HepG2 (cell line): Measurements from ENCODE around the gene POU2AF3. TPM values are rescaled to one million over a fixed set of nuclear protein-coding genes. Genes with fewer than 3 reads are reported as not detected.

Experiments used
- ATAC-seq: fragments of 200-7000 bp; cut with Tn5 transposase; 3 replicates; pipeline ENCODE4 v1.9.1; 2020; ENCODE audit warnings: mild to moderate bottlenecking, moderate library complexity
- BruUV-seq: library from RNA; stranded (reverse); fragments of 400-500 nt; replicated peaks from 2 replicates; lab custom pipeline; 2021; lab: Mats Ljungman, UMichigan
- CTCF ChIA-PET: fragments of 300-600 bp; formaldehyde crosslinking; extraction: SDS; loops from one replicate; lab custom pipeline; 2021; ENCODE audit warnings: low total read pairs, inconsistent platforms, low intra/inter-chr PET ratio; lab: Yijun Ruan, JAX
- POLR2A ChIA-PET: fragments of 350-600 bp; sonication (Branson Sonifier 250); formaldehyde crosslinking; loops from one replicate; lab custom pipeline; 2020; ENCODE audit warnings: antibody characterized with exemption, inconsistent platforms; lab: Yijun Ruan, JAX
- DNase-seq: peaks from one replicate; pipeline ENCODE4 v3.0.0-alpha.2; 2015; ENCODE audit warnings: low spot score
- FAIRE-seq: peaks from 3 replicates; lab custom pipeline; 2011; peaks lifted over from hg19 to GRCh38; lab: Jason Lieb, UNC
- H2AFZ ChIP-seq: one replicate; pipeline ENCODE4 v1.6.1; 2011; ENCODE audit warnings: low read length, inconsistent platforms
- H3K27ac ChIP-seq: fragments of 300-600 bp; 3 replicates; pipeline ENCODE4 v1.8.0; 2011; ENCODE audit warnings: mixed run types, mild to moderate bottlenecking, mixed read lengths, low read length, inconsistent platforms; ENCODE audit not compliant: insufficient read depth; ENCODE audit errors: extremely low read length
- H3K27me3 ChIP-seq, 2 experiments: fragments of 200-600 bp in 1 of 2; 2 replicates in 1 of 2; 3 replicates in 1 of 2; pipeline versions ENCODE4 v1.6.0 to v1.8.0; 2011; ENCODE audit warnings: low read length in 2 of 2, mild to moderate bottlenecking in 2 of 2, moderate library complexity in 2 of 2, inconsistent platforms in 1 of 2; ENCODE audit not compliant: insufficient read depth in 2 of 2, control insufficient read depth in 1 of 2
- H3K36me3 ChIP-seq, 2 experiments: fragments of 200-600 bp in 1 of 2; replicated peaks in 1 of 2; 2 replicates in 1 of 2; 3 replicates in 1 of 2; pipeline versions ENCODE4 v1.5.1 to v1.8.0; 2011; ENCODE audit warnings: low read length in 2 of 2, inconsistent platforms in 1 of 2; ENCODE audit not compliant: insufficient read depth in 2 of 2, control insufficient read depth in 1 of 2
- H3K4me1 ChIP-seq: 2 replicates; pipeline ENCODE4 v1.5.1; 2012; ENCODE audit warnings: low read length, inconsistent platforms; ENCODE audit not compliant: insufficient read depth
- H3K4me2 ChIP-seq: 2 replicates; pipeline ENCODE4 v1.6.0; 2011; ENCODE audit warnings: low read depth, low read length, inconsistent platforms
- H3K4me3 ChIP-seq, 3 experiments: fragments of 200-600 bp in 1 of 3; sonication (generic), shearing (Covaris generic) in 1 of 3; replicated peaks in 1 of 3; 2 replicates each; pipeline ENCODE4 v1.5.1; 2011 to 2016; ENCODE audit warnings: low read length in 3 of 3, inconsistent platforms in 2 of 3, low read depth in 2 of 3, mild to moderate bottlenecking in 2 of 3, control low read depth in 1 of 3, mixed read lengths in 1 of 3; ENCODE audit not compliant: insufficient read depth in 1 of 3
- H3K79me2 ChIP-seq: one replicate; pipeline ENCODE4 v1.6.1; 2011; ENCODE audit warnings: low read length, inconsistent platforms; ENCODE audit not compliant: insufficient read depth
- H3K9ac ChIP-seq: 2 replicates; pipeline ENCODE4 v1.6.0; 2011; ENCODE audit warnings: mild to moderate bottlenecking, low read depth, low read length, inconsistent platforms; ENCODE audit not compliant: insufficient read depth
- H3K9me3 ChIP-seq: 2 replicates; pipeline ENCODE4 v1.5.1; 2012; ENCODE audit warnings: mild to moderate bottlenecking, low read length
- H4K20me1 ChIP-seq: 2 replicates; pipeline ENCODE4 v1.6.0; 2011; ENCODE audit warnings: inconsistent platforms, mild to moderate bottlenecking, low read length, moderate library complexity; ENCODE audit not compliant: insufficient read depth
- ARID3A ChIP-seq: IDR thresholded peaks from 2 replicates; pipeline ENCODE4 v1.6.1; 2012; ENCODE audit warnings: low read depth, low read length, improper control_type of control experiment
- CHD2 ChIP-seq: IDR thresholded peaks from 2 replicates; pipeline ENCODE4 v1.6.1; 2011; ENCODE audit warnings: low read depth, low read length, improper control_type of control experiment
- FOSL1 ChIP-seq: sonication (generic); formaldehyde crosslinking; IDR thresholded peaks from 2 replicates; pipeline ENCODE4 v1.9.0; 2021; ENCODE audit warnings: missing genetic modification reagents, borderline replicate concordance
- SNAI1 ChIP-seq: sonication (generic); formaldehyde crosslinking; IDR thresholded peaks from 2 replicates; pipeline ENCODE4 v1.5.0; 2020; ENCODE audit warnings: mild to moderate bottlenecking, missing genetic modification reagents, borderline replicate concordance
- TCF7 ChIP-seq: sonication (generic); IDR thresholded peaks from 2 replicates; pipeline ENCODE4 v1.6.1; 2016; ENCODE audit warnings: antibody characterized with exemption, low read depth
- TOE1 ChIP-seq: sonication (generic); formaldehyde crosslinking; IDR thresholded peaks from 2 replicates; pipeline ENCODE4 v1.4.0; 2020; ENCODE audit warnings: mild to moderate bottlenecking, missing genetic modification reagents
- TOPORS ChIP-seq: sonication (generic); formaldehyde crosslinking; IDR thresholded peaks from 2 replicates; pipeline ENCODE4 v1.8.0; 2023; ENCODE audit warnings: mild to moderate bottlenecking, missing genetic modification reagents
- TSC22D2 ChIP-seq: sonication (generic); formaldehyde crosslinking; IDR thresholded peaks from 2 replicates; pipeline ENCODE4 v1.5.1; 2020; ENCODE audit warnings: missing genetic modification reagents, mild to moderate bottlenecking, borderline replicate concordance
- ZHX1 ChIP-seq: sonication (generic); formaldehyde crosslinking; IDR thresholded peaks from 2 replicates; pipeline ENCODE4 v1.8.1; 2022; ENCODE audit warnings: low read depth, mild to moderate bottlenecking, missing genetic modification reagents
- ZNF75D ChIP-seq: sonication (generic); formaldehyde crosslinking; IDR thresholded peaks from 2 replicates; pipeline ENCODE4 v1.8.1; 2023; ENCODE audit warnings: missing genetic modification reagents, mild to moderate bottlenecking, borderline replicate concordance
- WGBS: methylation state at CpG from one replicate; pipeline ENCODE4 v1.1.6; 2017; ENCODE audit warnings: low lambda C conversion rate; 5-methylcytosine and 5-hydroxymethylcytosine counted together
- in situ Hi-C: cut with HindIII; loops from 2 replicates; pipeline ENCODE4 v1.10.0; 2017; ENCODE audit warnings: low pct_unique_long_range_greater_than_20kb; ENCODE audit not compliant: extremely low pct_ligation_motif_present
- intact Hi-C: fragments of 100-400 bp; cut with micrococcal nuclease; formaldehyde crosslinking; loops from one replicate; pipeline ENCODE4 v1.10.0; 2022; ENCODE audit not compliant: unreplicated experiment
- polyA plus RNA-seq, 8 experiments: library from polyadenylated mRNA; depleted of rRNA in 3 of 8; stranded (reverse) in 7 of 8; unstranded in 1 of 8; fragments of >200 nt; fragmentation: Illumina TruSeq in 4 of 8; extraction: Trizol in 4 of 8; gene quantifications; 2 replicates each; pipeline versions ENCODE4 v1.2.1 to v1.2.3, GENCODE V29; 2011 to 2016; ENCODE audit warnings: low read depth in 4 of 8, missing spikeins in 1 of 8, mixed read lengths in 1 of 8; ENCODE audit not compliant: insufficient read depth in 1 of 8
- total RNA-seq, 5 experiments: library from RNA; depleted of rRNA; stranded (reverse); fragments of >200 nt; fragmentation: Illumina TruSeq; extraction: Trizol; gene quantifications; 2 replicates each; pipeline ENCODE4 v1.2.3, GENCODE V29; 2016; ENCODE audit warnings: low read depth in 1 of 5
- TF ChIP-seq, protein P1 (sequence below): sonication (generic); formaldehyde crosslinking; IDR thresholded peaks from 2 replicates; pipeline ENCODE4; 2020; ENCODE audit warnings: missing genetic modification reagents, mild to moderate bottlenecking, borderline replicate concordance
- TF ChIP-seq, protein P2 (sequence below): IDR thresholded peaks from 2 replicates; pipeline ENCODE4 v1.6.1; 2016; ENCODE audit warnings: control low read depth

POU2AF3 gene
- total and polyA plus RNA-seq, 2 of the 13 experiments (the other 11 are each of a cell fraction or from before 2014, with no cell fraction given) = 7.8 to 71.2 TPM

DNA sequence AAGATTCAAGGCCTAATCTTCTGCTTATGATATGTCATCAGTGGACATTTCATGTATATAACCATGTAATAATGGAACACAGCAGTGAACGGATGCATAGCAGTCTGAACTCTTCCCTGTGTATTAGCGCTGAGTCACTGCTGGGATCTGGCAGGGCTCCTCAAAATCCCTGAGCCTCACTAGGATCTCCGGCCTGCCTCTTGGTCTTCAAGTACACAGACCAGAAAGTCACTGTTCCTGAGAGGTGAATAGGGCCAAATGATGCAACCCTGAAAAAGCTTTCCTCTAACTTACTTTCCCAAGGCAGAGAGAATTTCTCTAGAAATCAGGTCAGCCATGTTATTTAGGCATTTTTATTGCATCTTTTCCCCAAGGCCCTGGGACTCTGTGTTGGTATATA is 45.7 kb downstream of the POU2AF3 start (continued):
- no peak for TF ChIP-seq ARID3A

DNA sequence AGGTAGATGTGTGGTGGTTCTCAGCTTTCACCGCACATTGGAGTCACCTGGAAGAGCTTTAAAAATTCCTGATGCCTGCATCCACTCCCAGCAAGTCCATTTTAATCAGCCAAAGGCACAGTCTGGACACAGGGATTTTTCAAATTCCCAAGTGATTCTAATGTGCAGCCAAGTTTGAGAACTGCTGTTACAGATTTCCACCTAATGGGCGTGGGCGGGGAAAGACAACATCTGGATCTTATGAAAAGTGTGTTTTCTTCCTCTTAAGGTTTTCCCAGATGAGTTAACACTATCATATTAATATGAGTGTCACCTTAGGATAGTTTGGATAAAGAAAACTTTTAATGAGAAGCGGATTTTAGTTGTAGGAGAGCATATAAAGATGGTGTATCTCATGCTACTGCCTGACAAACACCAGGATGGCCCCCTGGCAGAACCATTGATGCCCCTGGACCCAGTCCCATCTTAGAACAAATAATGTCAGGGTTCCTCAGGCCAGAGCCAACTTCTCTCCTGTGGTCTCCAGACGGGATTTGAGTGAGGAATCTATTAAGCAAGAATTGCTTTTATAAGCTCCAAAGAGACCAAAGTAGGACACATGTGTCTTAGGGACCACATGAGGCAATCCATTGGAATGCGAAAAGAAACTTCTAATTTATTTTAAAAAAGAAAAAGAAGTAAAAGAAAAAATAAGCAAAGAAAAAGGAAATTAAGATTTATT is 48.8 kb downstream of the POU2AF3 start:
- no peaks in the 10 kb centered on the region for H3K79me2 ChIP-seq
- no peaks in the 10 kb centered on the region for H3K9me3 ChIP-seq
- POLR2A ChIA-PET = no interaction called here
- no peak overlapping the region for H3K4me2 ChIP-seq
- H4K20me1 ChIP-seq = no peaks in the 10 kb centered on the region
- no peak overlapping the region for H3K9ac ChIP-seq
- DNase-seq = no peak
- H3K27me3 ChIP-seq = no peaks in the 10 kb centered on the region
- H3K4me1 ChIP-seq = peaks cover 34% of the 10 kb centered on the region
- no peak for FAIRE-seq
- intact Hi-C loops (no loop called here), in situ Hi-C loops (no loop called here)
- no peak overlapping the region for H3K4me3 ChIP-seq
- no peak for ATAC-seq
- no peaks in the 10 kb centered on the region for H3K36me3 ChIP-seq
- CTCF ChIA-PET = no interaction called here
- no peak overlapping the region for H2AFZ ChIP-seq
- H3K27ac ChIP-seq = no peak overlapping the region
- WGBS = 96% methylated on average over 5 of the region's 6 CpGs
- BruUV-seq = no TSS peak
- TF ChIP-seq TOE1 (CRISPR knock-in tag) (no peak), FOSL1 (CRISPR knock-in tag) (no peak), TOPORS (no peak), TCF7 (no peak), ZHX1 (no peak), SNAI1 (CRISPR knock-in tag) (no peak), ZNF75D (CRISPR knock-in tag) (no peak), CHD2 (no peak), TSC22D2 (CRISPR knock-in tag) (no peak)
- TF ChIP-seq, protein P1, sequence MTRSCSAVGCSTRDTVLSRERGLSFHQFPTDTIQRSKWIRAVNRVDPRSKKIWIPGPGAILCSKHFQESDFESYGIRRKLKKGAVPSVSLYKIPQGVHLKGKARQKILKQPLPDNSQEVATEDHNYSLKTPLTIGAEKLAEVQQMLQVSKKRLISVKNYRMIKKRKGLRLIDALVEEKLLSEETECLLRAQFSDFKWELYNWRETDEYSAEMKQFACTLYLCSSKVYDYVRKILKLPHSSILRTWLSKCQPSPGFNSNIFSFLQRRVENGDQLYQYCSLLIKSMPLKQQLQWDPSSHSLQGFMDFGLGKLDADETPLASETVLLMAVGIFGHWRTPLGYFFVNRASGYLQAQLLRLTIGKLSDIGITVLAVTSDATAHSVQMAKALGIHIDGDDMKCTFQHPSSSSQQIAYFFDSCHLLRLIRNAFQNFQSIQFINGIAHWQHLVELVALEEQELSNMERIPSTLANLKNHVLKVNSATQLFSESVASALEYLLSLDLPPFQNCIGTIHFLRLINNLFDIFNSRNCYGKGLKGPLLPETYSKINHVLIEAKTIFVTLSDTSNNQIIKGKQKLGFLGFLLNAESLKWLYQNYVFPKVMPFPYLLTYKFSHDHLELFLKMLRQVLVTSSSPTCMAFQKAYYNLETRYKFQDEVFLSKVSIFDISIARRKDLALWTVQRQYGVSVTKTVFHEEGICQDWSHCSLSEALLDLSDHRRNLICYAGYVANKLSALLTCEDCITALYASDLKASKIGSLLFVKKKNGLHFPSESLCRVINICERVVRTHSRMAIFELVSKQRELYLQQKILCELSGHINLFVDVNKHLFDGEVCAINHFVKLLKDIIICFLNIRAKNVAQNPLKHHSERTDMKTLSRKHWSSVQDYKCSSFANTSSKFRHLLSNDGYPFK = no peak
- TF ChIP-seq, protein P2, sequence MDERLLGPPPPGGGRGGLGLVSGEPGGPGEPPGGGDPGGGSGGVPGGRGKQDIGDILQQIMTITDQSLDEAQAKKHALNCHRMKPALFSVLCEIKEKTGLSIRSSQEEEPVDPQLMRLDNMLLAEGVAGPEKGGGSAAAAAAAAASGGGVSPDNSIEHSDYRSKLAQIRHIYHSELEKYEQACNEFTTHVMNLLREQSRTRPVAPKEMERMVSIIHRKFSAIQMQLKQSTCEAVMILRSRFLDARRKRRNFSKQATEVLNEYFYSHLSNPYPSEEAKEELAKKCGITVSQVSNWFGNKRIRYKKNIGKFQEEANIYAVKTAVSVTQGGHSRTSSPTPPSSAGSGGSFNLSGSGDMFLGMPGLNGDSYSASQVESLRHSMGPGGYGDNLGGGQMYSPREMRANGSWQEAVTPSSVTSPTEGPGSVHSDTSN (CRISPR knock-in tag) = no peak
